Astrocyte (in vitro differentiated cells and primary cell): ENCODE results near the gene IGFN1. TPM values are rescaled to one million over a fixed set of nuclear protein-coding genes. Genes with fewer than 3 reads are reported as not detected.
A peak's percentile ranks its signal among the peaks of the same experiment; 100 is the strongest.

Experiments
- DNase-seq: peaks from one replicate; pipeline ENCODE4 v3.0.0-alpha.2; 2010; ENCODE audit warnings: low read depth
- FAIRE-seq: peaks from 2 replicates; lab custom pipeline; 2011; peaks lifted over from hg19 to GRCh38; lab: Jason Lieb, UNC
- H2AFZ ChIP-seq: 2 replicates; pipeline ENCODE4 v1.6.0; 2012; ENCODE audit warnings: low read depth, low read length, inconsistent platforms
- H3K27ac ChIP-seq: 2 replicates; pipeline ENCODE4 v1.5.1; 2011; ENCODE audit warnings: low read depth, low read length, inconsistent platforms
- H3K27me3 ChIP-seq: 2 replicates; pipeline ENCODE4 v1.6.0; 2011; ENCODE audit warnings: low read length, inconsistent platforms; ENCODE audit not compliant: insufficient read depth
- H3K36me3 ChIP-seq: 2 replicates; pipeline ENCODE4 v1.5.1; 2011; ENCODE audit warnings: low read length, inconsistent platforms; ENCODE audit not compliant: insufficient read depth
- H3K4me1 ChIP-seq: 2 replicates; pipeline ENCODE4 v1.5.1; 2011; ENCODE audit warnings: low read length, inconsistent platforms; ENCODE audit not compliant: insufficient read depth
- H3K4me2 ChIP-seq: 2 replicates; pipeline ENCODE4 v1.6.0; 2012; ENCODE audit warnings: low read length, inconsistent platforms
- H3K4me3 ChIP-seq: 2 replicates; pipeline ENCODE4 v1.5.1; 2011; ENCODE audit warnings: low read depth, mild to moderate bottlenecking, low read length, inconsistent platforms; ENCODE audit not compliant: insufficient read depth
- H3K79me2 ChIP-seq: 2 replicates; pipeline ENCODE4 v1.6.0; 2012; ENCODE audit warnings: mild to moderate bottlenecking, low read length, inconsistent platforms; ENCODE audit not compliant: insufficient read depth
- H3K9ac ChIP-seq: 2 replicates; pipeline ENCODE4 v1.6.0; 2012; ENCODE audit warnings: mild to moderate bottlenecking, low read length, inconsistent platforms
- H3K9me3 ChIP-seq: 2 replicates; pipeline ENCODE4 v1.5.1; 2012; ENCODE audit warnings: low read depth, mild to moderate bottlenecking, low read length, inconsistent platforms; ENCODE audit not compliant: insufficient read depth
- H4K20me1 ChIP-seq: 2 replicates; pipeline ENCODE4 v1.6.0; 2012; ENCODE audit warnings: low read length, inconsistent platforms; ENCODE audit not compliant: insufficient read depth
- H3K27ac Mint-ChIP-seq: one replicate; pipeline ENCODE4 v1.8.0; 2021; ENCODE audit warnings: mild to moderate bottlenecking, mixed read lengths; ENCODE audit not compliant: unreplicated experiment
- H3K27me3 Mint-ChIP-seq: one replicate; pipeline ENCODE4 v1.8.0; 2021; ENCODE audit warnings: low read depth, mixed read lengths; ENCODE audit not compliant: unreplicated experiment
- H3K36me3 Mint-ChIP-seq: one replicate; pipeline ENCODE4 v1.8.0; 2021; ENCODE audit warnings: low read depth, mixed read lengths; ENCODE audit not compliant: unreplicated experiment
- H3K4me1 Mint-ChIP-seq: one replicate; pipeline ENCODE4 v1.8.0; 2021; ENCODE audit warnings: low read depth, mixed read lengths; ENCODE audit not compliant: unreplicated experiment
- H3K4me3 Mint-ChIP-seq: one replicate; pipeline ENCODE4 v1.8.0; 2021; ENCODE audit warnings: mild to moderate bottlenecking, moderate library complexity, mixed read lengths; ENCODE audit not compliant: unreplicated experiment
- H3K9me3 Mint-ChIP-seq: one replicate; pipeline ENCODE4 v1.8.0; 2021; ENCODE audit warnings: mild to moderate bottlenecking, mixed read lengths; ENCODE audit not compliant: unreplicated experiment
- CTCF ChIP-seq: IDR thresholded peaks from 2 replicates; pipeline ENCODE4 v1.5.1; 2011; ENCODE audit warnings: low read depth, mild to moderate bottlenecking, inconsistent platforms, low read length, moderate library complexity; ENCODE audit not compliant: insufficient read depth
- EZH2 ChIP-seq: IDR thresholded peaks from 2 replicates; pipeline ENCODE4 v1.6.1; 2012; ENCODE audit warnings: mild to moderate bottlenecking, low read length, inconsistent platforms; ENCODE audit not compliant: insufficient read depth
- total RNA-seq: library from RNA; stranded (reverse); gene quantifications from 2 replicates; pipeline ENCODE4 v1.2.1, GENCODE V29; 2021

The IGFN1 gene
- total RNA-seq, 1 donor from 2014 or later: 0.02 TPM

GRCh38 chr1:201274616-201275252 lies 84.1 kb downstream of the IGFN1 start:
- no peak overlapping the region for H3K4me3 ChIP-seq
- H3K4me1 ChIP-seq: peaks cover 15% of the 10 kb centered on the region
- H3K27ac Mint-ChIP-seq: no peak overlapping the region
- H3K27me3 ChIP-seq: no peaks in the 10 kb centered on the region
- TF ChIP-seq EZH2 (no peak), CTCF (no peak)
- H3K4me3 Mint-ChIP-seq: no peak overlapping the region
- H3K27me3 Mint-ChIP-seq: peaks cover 29% of the 10 kb centered on the region
- H3K9ac ChIP-seq: peak overlapping the region; percentile 35
- peak overlapping the region; percentile 56 for H3K27ac ChIP-seq
- no peaks in the 10 kb centered on the region for H3K79me2 ChIP-seq
- H4K20me1 ChIP-seq: no peaks in the 10 kb centered on the region
- no peaks in the 10 kb centered on the region for H3K36me3 ChIP-seq
- H3K9me3 Mint-ChIP-seq: peaks cover 2% of the 10 kb centered on the region
- H3K9me3 ChIP-seq: no peaks in the 10 kb centered on the region
- peaks cover 1% of the 10 kb centered on the region for H3K36me3 Mint-ChIP-seq
- peaks cover 5% of the 10 kb centered on the region for H3K4me1 Mint-ChIP-seq
- peak overlapping the region; percentile 72 for H3K4me2 ChIP-seq
- FAIRE-seq: no peak
- peak overlapping the region; percentile 15 for H2AFZ ChIP-seq
- no peak for DNase-seq

- TF ChIP-seq EZH2: no peak
- TF ChIP-seq CTCF: no peak
- Histone ChIP-seq H4K20me1 (no peaks in the 10 kb centered on the region), H3K9me3 (no peaks in the 10 kb centered on the region), H2AFZ (peak overlapping the region; percentile 15), H3K79me2 (no peaks in the 10 kb centered on the region), H3K36me3 (no peaks in the 10 kb centered on the region), H3K27me3 (peaks cover 4% of the 10 kb centered on the region), H3K4me2 (peak overlapping the region; percentile 72), H3K4me3 (no peak overlapping the region), H3K27ac (peak overlapping the region; percentile 56), H3K4me1 (peaks cover 15% of the 10 kb centered on the region), H3K9ac (peak overlapping the region; percentile 66)
- Mint-ChIP-seq H3K4me1 (peaks cover 5% of the 10 kb centered on the region), H3K36me3 (peaks cover 1% of the 10 kb centered on the region), H3K4me3 (no peak overlapping the region), H3K27ac (no peak overlapping the region), H3K27me3 (peaks cover 30% of the 10 kb centered on the region), H3K9me3 (peaks cover 2% of the 10 kb centered on the region)
- FAIRE-seq (no peak), DNase-seq (peak; percentile 80)
These were observed 84.6 kb downstream of the IGFN1 start for GRCh38 chr1:201275253-201275666.

GRCh38 chr1:201276891-201277290 lies 86.3 kb downstream of the IGFN1 start:
- peaks cover 1% of the 10 kb centered on the region for H3K36me3 Mint-ChIP-seq
- Histone ChIP-seq H4K20me1 (no peaks in the 10 kb centered on the region), H3K4me1 (peaks cover 15% of the 10 kb centered on the region), H2AFZ (no peak overlapping the region), H3K4me2 (no peak overlapping the region), H3K4me3 (no peak overlapping the region), H3K36me3 (no peaks in the 10 kb centered on the region), H3K27ac (no peak overlapping the region), H3K27me3 (peaks cover 4% of the 10 kb centered on the region), H3K9me3 (no peaks in the 10 kb centered on the region), H3K9ac (no peak overlapping the region), H3K79me2 (no peaks in the 10 kb centered on the region)
- H3K27ac Mint-ChIP-seq: no peak overlapping the region
- no peak overlapping the region for H3K4me3 Mint-ChIP-seq
- peaks cover 2% of the 10 kb centered on the region for H3K9me3 Mint-ChIP-seq
- peaks cover 37% of the 10 kb centered on the region for H3K27me3 Mint-ChIP-seq
- DNase-seq: no peak
- peaks cover 5% of the 10 kb centered on the region for H3K4me1 Mint-ChIP-seq
- no peak for TF ChIP-seq CTCF
- no peak for TF ChIP-seq EZH2
- FAIRE-seq: no peak
